Activated T-cell treated with anti-CD3 and anti-CD28 coated beads for 48 hours (primary cell): ENCODE results near the gene MORC2.

Experiments
- DNase-seq: peaks from one replicate; pipeline ENCODE4 v3.0.0-alpha.2; 2020; ENCODE audit warnings: low read depth

The MORC2 gene

DNA sequence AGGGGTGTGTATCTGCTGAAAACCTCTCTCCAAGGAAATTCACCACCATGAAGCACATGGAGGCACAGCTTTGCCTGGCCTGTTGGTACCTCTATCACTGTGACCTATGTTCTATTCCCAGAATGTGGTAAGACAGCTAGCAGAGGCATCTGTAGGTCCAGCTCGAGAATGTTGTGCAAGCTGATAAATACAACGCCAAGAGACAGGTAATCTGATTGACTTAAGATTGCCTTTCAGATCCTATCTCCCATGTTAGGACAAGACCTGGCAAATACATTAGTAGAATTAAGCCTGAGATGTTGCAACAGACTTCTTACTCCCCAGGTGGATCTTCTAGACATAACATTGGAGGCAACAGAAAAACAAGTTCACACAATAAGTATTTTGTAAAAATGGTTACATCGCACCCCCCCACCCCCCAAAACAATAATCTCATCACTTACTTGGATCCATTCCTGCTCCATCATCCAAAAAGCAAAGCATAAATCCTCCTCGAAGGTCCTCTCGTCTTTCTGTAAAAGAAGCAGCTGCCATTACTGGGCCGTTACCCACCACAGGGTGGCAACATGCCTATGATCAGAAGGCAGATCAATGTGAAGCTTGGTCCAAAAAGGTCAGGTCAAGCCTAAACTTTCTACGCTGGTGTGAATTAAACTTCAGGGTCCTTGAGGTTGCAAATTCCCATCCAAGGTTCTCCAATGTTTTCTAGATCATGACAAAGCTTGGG lies 18.5 kb downstream of the MORC2 start:
- no peak for DNase-seq

DNA sequence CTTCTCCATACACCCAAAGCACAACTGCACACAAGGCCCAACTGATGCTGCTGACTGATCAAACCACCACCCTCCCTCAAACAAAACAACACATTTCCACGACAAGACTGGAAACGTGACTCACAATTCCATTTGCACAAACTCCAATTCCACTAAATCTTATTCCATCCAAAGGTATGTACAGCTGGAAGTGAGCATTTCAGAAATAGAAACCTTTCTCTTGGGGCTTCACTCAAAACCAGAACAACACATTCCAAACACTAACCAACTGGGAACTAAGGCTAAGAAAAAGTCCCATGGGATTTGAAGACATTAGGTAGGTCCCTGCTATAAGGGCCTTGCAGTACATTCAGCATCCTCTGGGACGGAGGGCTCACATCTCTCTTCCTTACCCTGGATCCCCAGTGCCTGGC lies 19.6 kb downstream of the MORC2 start:
- no peak for DNase-seq

DNA sequence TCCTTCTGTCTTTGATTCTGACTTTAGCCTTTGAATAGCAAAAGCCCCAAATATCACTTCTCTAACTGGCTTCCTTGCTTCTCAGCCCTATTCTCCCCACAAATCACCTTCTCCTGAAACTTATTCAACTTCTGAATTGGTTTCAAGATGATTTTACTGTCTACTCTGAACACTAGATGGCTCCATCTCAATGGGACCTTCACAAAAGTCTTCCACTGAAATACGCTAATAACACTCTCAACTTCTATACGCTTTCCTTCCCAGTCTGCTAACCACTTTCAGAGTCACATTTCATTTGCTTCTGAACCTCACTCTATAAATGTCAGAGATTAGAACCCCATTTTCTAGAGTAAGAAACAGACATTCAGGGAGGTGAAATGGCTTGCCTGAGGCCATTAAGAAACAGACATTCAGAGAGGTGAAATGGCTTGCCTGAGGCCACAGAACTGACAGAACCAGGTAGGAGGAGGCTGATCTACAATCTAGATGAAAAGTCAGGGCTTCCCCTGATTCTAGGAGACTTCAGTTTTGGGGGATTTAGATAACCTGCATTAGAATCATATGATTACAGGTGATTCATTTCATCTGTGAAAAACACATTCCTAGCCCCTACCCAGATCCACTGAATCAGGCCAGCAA lies 20.6 kb downstream of the MORC2 start:
- no peak for DNase-seq

DNA sequence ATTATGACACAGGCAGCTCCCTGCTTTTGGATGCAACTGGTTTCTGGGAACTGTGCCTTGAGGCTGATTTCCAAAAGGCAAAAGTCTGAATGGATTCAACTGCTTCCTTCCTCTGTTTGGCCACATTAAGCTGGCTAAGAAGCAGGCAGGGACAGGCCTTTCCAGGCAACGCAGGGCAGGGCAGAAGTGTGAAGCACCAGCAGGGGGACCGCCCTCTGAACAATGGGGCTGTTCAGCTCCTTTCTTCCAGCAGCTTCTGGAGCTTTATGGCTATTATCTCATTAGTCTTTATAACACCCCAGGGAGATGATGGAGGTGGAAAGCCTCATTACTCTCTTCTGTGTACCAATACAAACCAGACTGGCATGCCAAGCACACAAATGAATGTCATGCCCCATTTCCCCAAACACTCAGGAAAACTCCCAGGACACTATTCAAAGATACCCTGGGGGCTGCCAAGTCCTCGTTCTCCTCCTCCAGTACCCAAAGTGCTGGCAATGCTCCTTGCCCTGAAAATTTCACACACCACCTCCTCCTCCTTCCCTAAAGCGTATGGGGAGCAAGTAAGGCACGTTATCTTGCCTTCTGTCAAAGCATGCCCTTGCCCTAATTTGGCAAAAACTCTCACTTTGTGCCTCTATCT lies 21.3 kb downstream of the MORC2 start:
- no peak for DNase-seq

DNA sequence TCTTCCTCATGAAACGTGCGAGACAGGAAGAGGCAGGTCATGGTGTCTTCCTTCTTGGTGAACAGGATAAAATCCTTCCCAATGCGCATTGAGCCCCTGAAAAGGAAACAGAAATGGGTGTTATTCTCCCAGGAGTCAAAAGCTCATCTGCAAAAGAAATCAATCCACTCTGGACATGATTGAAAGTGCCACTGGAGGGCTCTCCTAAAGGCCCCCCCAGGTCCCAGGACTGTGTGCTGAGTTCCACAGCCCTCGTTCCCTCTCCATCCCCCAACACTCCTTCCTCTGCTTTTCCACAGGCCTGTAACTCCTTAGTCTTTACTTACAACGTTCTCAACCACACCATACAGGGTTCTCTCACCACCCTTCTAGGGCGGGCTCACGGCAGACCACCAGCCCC lies 22.2 kb downstream of the MORC2 start:
- no peak for DNase-seq

DNA sequence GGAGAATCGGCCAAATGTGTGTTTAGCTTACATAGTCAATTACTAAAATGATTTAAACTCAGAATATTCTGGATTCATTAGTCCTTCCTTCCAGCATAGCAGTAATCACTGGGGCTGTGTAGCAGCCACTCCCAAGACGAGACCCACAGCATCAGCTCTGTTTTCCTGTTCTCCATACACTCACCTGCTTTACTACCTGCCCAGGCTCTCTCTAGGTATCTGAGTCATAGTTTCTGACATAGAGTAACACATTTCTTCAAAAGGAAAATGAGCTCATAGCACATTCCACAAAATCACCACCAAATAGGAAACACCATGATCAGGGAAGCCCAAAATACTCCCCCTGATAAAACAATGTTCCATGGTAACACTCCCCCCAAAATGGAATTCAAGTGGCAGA lies 22.9 kb downstream of the MORC2 start:
- no peak for DNase-seq

DNA sequence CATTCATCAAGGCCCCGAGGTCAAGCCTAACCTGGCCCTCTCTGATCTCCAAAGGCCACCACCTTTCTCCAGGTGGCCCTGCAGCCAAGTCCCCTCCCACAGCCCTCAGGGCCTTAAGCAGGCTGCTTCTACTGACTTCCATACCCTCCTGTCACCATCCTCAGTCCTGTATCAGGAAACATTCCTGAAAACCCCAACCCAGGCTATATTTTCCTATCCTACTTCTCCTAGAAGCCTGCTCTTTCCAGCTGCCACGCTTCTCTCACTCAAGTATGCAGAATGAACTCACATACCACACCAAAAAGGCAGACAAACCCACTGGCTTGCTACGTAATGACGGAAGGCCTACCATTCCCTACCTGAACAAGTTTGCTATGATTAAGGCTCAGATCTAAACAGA lies 23.6 kb downstream of the MORC2 start:
- DNase-seq, result no peak

DNA sequence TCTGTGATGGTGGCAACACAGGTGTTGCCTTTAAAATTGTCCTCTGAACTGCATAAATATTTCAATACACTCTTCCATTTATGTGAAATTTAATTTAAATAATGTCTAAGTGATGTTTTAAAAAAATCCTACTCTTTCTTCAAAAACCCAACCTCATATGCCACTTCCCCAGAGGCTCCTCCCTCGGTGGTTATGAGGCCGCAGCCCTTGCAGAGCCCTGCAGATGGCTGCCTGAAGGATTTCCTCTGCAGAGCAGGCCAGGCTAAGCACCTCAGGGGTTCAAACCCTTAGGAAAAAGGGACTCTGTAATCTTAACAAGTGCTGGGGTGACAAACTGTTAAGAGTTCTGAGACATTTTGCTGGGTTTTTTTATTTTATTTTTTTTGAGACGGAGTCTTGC lies 25.2 kb downstream of the MORC2 start:
- no peak for DNase-seq

DNA sequence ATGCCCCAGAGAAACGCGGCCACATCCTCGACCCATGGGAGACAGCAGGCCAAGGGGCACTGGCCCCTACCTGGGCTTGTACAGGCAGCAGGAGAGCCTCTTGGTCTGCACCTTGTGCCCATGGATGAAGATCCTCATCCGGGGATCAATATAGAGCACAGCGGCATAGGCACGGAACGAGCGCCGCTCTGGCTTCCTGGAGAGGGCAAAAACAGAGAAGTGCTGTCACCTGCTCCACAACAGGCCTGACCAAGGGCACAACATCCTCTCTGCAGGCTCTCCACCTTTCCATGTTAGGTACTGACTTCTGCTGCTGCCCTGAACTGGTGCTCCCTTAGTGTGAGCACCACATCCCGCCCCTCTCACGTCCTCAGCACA lies 27.2 kb downstream of the MORC2 start:
- no peak for DNase-seq

DNA sequence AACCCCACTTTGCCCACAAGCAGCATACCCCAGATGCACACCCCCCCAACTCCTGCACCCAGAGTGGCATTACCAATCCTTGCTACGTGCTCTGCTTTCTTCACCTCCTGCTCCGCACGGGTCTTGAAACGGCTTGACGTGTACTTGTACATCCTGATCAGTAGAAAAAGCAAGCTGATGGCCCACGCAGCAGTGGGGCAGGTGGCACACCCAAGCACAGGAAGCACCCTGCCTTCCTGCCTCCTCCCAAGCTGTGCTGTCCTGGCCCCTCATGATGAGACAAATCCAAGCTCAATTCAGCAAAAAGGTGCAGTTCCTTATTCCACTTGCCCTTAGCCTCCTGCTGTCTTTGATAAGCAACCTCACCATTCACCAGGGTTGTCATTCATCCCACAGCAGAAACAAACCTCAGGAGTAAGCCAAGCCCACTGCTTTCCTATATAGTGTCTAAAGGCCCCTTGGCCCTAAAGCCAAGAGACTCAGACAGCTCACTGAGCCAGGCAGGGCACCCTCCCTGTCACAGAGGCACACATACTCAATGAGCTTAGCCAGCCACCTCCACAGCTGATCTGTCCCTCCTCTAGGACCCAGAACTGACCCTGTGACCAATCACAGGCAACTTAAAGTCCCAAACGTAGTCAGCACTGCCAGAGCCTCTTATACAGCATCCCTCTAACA lies 27.8 kb downstream of the MORC2 start:
- DNase-seq, result no peak

DNA sequence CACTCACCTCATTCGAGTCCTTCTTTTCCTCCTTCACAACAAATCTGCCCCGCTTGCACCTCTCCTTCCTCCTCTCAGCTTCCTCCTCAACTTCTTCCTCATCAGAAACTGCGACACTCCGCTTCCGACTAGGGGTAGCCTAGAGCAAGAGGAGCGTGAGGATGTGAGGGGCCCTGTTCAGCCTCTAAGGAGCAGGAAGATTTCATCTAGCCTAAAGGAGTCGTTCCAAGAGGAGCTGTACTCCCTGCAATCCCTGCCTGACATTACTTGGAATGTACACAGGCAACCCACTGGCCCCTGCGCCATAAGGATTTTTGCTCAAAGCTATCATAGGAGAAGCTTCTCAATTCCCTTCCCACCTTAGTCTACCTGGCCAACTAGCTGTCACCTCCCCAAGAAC lies 34.5 kb downstream of the MORC2 start:
- no peak for DNase-seq

DNA sequence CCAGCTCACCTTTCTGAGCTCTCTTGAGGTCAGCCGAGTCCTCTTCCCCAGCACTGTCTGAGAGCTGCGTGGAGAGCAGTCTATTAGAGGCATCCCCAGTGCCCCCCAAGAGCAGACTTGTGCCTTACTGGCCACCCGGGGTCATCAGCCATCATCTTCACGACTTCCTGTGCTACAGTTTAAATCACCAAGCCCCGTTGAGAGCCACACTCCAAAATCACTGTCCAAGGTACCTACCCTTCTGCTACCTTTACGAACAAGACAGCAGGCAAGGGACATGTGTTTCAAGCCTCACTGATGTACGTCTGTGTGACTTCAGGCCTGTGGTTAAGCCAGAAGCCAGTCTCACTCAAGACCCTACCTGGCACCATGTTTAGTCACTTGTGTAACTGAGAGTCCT lies 35.1 kb downstream of the MORC2 start:
- DNase-seq, result no peak

DNA sequence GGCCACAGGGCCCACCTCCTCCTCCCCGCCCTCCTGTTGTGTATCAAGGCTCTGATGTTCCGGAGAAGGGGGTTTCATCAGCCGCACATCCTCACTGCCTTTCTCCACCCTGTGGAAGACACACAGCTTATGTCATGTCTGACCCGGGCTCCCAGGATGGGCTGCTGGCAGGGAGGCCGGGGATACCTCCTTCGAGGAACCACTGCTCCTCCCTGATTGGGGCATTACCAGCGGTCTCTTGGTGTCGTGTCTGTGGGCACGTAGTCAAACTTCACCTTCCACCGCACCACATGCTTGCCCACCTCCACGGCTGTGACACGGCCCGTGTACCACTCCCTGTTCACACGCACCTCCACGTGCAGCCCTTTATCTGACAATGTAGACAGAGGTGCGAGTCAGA lies 35.9 kb downstream of the MORC2 start:
- no peak for DNase-seq

DNA sequence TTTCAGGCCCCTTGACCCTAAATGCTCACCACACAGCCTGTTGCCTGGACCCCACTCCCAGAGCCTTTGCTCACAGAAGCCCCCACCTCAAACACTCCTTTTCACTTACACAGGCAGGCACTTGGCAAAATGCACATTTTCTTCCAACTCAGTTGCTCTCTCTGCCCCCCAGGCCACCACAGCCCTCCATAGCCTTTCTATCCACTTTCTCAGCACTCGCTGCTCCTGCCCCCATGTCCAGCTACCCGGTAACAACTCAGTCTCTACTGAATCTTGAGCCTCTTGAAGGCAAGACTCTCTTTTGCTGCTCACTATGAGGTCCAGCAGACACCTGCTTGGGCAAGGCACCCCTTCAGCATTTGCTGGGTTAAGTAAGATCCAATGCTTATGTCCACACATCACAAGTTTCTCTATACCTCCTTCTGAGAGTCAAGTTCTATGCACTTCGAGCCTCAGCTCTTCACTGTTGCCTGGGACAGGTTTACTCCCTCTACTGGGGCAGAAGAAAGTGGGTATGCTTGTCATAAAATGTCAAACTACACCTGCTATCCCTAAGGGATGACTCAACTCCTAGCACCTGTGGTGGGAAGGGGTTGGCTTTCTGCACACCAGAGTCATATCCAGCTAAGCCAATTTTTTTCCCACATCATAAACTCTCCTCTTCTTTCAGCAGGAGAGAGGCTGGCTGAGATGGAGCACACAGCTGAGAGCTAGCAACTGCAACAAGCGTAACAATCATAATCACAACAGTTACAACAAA lies 36.9 kb downstream of the MORC2 start:
- no peak for DNase-seq

DNA sequence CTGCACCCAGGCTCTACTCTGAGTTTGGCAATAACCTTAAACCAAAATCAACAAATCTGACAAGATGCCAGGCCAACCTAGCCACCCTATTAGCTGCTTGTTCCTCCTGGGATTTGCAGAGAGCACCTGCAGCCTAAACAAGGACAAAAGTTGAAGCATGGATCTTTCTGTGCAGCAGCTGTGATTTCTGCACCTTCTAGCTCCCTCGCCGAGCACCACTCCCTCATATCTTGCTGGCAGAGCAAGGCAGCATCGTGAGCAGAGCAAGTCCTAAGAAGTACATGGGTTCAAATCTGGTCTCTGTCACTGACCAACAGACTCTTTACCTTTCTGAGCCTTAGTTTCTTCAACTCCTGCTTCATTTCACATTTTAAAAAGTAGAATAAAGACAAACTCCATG lies 38.3 kb downstream of the MORC2 start:
- no peak for DNase-seq

DNA sequence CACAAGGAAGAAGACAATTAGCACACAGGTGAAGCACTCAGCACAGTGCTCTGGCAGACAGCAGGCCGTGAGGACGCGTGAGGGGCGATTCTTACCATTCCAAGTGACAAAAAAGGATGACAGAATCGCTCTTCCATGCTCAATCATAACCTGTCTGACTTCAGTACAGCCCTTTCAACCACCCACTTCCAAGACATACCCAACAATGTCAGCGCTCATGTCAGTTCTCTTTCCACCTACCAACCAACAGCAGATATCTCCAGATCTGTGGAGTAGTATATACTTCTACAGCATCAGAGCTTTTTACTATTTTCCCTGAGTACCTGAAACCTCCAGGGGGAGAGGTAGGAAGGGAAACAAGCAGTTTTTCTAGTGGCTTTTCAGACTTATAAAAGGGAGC lies 40.2 kb downstream of the MORC2 start:
- DNase-seq, result no peak

DNA sequence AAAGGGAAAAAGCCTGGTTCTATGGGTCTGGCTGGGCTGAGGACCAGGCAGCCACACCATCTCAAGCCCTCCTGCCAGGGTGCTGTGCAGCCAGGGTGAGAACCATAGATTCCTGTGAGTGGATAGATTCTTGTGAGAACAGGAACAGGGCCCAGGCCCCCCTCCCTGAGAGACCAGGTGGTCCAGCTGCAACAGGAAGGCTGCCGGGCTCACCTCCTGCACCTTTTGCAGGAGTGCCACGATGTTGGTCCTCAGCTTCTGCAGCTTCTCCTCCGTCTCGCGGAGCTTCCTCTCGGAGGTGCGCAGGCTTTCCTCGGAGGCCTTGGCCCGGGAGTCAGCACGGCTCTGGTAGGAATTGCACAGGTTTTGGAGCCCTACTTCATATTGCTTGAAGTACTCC lies 40.8 kb downstream of the MORC2 start:
- no peak for DNase-seq

DNA sequence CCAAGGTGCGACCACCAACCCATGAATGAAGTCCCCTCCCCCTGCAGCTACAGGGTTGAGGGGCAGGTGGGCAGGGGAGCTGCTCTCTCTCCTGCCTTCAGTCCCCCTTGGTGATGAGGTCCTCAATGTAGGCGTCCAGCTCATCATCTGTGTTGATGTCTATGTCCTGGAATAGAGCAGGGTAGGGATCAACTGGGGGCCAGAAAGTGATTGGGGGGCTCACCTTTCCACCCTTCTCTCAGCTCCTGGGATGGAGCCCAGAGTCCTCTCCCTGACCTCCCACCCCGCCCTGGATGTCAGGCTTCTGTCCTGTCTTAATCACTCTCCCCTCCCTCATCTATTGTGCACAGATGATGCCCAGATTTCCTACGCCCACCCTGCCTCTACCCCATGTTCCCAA lies 41.9 kb downstream of the MORC2 start:
- DNase-seq, result no peak

DNA sequence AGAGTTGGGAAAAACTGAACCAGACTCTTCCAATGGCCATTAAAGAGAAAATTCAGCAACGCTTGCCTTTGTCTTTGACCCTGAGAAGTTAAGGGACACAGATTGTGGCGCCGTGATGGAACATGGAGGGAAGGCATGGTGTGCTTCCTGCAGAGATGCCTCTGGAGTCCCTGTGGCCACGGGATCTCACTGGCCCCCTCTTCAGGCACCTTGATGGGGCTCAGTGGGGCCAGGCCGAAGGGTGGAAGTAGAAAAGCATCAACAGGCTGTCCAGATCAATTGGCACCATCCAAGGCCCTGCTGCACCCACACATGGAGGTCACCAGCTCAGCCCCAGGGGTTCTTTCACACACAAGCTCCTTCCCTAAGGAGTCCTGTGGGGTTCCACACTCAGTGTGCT lies 42.9 kb downstream of the MORC2 start:
- no peak for DNase-seq

DNA sequence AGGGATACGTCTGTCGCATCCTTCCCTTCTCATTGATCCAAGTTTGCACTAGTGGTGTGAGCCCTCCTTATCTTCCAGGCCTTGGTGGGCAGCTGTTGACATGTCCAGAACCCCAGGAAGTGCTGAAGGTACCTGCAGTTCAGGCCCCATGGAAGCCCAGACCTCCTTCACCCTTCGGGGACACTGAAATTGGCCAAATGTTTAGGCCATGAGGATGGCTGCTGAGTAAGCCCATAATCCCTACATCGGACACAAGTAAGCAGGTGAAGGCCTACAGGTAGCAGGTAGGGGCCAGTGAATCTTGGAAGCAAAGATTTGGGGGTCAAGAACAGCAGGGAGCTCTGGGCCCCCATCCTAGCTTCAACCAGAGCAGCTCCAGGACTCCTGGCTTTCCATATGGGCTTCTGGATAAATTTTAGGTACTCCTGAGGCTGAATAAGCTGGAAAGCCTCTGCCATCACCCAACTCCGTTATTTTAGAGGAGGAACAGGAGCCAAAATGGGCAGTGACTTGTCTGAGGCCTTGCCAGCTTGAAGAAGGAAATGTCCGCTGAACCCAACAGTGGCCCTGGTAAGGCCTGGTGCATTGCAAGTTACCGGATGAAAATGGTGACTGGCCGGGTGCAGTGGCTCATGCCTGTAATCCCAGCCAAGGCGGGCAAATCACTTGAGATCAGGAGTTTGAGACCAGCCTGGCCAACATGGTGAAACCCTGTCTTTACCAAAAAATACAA lies 45.2 kb downstream of the MORC2 start:
- DNase-seq, result no peak

DNA sequence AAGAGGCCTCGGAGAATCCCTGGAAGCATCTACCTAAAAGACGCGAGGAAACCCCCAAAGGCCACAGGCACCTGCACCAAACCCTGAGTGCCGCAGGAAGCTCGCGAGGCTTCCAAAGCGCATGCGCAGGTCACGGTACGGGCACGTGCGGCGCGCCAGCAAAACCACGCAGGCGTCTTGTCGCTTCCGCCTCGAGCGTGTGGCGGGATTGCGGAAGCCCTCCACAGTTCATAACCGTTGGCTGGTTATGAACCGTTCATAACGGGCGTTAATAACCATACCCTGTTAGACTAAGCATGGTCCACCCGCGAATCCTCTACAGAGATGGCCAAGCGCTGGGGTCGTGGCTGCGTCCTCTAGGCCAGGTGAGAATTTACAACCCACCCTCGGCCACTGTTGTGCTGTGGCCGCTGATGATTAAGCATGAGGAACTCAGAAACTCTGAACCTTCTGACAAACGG lies 46.4 kb downstream of the MORC2 start:
- peak; percentile 78 for DNase-seq

DNA sequence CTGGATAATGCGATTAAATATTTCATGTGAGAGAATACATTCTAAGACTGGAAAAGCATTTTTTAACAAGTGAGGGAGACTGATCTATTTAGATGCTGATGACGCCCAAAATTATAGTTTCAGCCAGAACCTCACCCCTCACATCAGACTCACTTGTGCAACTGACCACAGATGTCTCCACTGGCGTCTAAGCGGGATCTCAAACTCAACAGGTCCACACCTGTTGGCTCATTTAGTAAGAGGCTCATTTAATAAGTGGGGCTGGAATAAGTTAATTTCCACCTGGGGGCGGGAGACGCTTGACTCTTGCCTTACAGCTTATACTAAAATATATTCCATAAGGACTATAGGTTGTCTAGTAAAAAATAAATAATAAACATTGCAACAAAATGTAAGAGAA lies 47.5 kb downstream of the MORC2 start:
- DNase-seq, result no peak
